HG03442 (cell line): ENCODE data around the gene RARRES2.
"Not testable (repeated sequence)": the region's sequence is repeated elsewhere in the genome, so short reads cannot be mapped to it uniquely, and the experiment has no call there.

ENCODE experiments used
- ATAC-seq: cut with Tn5 transposase; IDR thresholded peaks from one replicate; pipeline ENCODE4 v1.9.1; 2021; ENCODE audit warnings: mild to moderate bottlenecking, moderate library complexity; ENCODE audit not compliant: unreplicated experiment

The RARRES2 gene

GRCh38 chr7:150322833-150323681 lies 18.4 kb downstream of the RARRES2 start, which contains the start of the genes ACTR3C and LRRC61:
ACTR3C (minus strand) TSS chr7:150323545; CDS start chr7:150295296, 28,249 bp downstream.
LRRC61 (plus strand) TSS chr7:150323355; CDS start chr7:150336862, 13,507 bp downstream.
- peak; percentile 52 for ATAC-seq

DNA sequence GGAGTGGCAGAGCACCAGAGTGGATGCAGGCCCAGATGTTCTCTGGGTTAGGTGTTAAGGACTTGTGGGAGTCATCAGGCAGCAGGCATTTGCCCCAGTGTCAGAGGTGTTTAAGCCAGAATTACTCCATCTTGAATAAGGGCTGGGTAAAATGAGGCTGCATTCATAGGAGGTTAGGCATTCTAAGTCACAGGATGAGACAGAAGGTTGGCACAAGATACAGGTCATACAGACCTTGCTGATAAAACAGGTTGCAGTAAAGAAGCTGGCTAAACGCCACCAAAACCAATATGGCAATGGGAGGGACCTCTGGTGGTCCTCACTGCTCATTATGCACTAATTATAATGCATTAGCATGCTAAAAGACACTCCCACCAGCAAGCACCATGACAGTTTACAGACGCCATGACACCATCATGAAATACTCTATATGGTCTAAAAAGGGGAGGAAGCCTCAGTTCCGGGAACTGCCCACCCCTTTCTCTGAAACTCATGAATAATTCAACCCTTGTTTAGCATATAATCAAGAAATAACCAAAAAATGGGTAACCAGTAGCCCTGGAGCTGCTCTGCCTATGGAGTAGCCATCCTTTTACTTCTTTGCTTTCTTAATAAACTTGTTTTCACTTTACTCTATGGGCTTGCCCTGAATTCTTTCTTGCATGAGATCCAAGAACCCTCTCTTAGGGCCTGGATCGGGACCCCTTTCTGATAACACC lies 19.2 kb downstream of the RARRES2 start:
- no peak for ATAC-seq

DNA sequence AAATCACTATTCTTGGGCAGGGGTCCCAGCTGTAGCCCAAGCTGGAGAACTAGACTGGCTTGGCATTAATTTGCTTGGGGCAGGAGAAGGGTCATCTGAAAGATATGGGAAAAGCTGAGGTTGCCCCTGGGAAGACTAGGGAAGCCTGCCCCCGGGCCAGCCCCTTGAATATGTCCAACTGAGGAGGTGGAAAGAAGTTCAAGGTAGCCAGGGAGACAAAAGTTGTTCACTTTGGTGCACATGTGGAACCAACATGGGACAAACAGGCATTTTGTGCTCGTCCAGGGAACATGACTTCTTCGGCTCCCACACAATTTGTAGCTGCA lies 19.7 kb downstream of the RARRES2 start:
- no peak for ATAC-seq

DNA sequence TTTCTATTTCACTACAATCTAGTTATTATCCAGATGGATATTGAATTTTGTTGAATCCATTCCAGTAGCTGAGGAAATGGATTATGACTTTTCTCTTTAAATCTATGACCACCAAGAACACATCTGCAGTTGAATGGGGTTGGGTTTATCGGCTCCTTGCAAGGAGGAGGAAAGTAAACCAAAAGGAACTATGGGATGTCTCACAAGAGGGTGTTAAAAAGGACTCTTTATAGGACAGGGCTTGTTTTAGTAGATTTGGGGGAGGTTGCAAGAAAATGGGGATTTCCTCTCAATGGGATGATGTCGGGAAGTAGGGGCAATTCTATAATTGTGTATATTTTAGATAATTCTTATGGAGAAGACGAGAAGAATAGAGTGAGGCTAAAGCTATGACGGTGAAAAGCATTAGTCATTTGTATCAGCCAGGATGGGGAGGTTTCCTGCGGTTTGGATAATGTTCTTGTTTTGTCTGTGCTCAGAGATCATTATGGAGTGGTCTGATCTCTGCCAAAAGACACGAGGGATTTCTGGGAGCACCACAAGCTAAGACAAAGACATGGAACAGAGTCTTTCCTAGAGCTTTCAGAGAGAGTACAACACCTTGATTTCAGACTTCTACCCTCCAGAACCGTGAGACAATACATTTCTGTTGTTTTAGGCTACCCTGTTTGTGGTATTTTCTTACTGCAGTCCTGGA lies 23.5 kb downstream of the RARRES2 start:
- no peak for ATAC-seq

DNA sequence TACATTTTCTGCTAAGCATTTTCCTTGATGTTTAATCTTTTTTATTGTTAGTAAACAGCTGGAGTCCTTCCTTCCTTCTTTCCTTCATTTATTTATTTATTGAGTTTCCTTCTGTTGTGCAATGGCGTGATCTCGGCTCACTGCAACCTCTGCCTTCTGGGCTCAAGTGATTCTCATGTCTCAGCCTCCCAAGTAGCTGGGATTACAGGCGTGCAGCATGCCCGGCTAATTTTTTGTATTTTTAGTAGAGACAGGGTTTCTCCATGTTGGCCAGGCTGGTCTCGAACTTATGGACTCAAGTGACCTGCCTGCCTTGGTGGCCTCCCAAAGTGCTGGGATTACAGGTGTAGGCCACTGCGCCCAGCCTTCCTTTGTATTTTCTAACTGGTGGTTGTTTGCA lies 24.4 kb downstream of the RARRES2 start:
- not testable (repeated sequence) for ATAC-seq

GRCh38 chr7:150314639-150315239 lies 26.7 kb downstream of the RARRES2 start:
- ATAC-seq: no peak

DNA sequence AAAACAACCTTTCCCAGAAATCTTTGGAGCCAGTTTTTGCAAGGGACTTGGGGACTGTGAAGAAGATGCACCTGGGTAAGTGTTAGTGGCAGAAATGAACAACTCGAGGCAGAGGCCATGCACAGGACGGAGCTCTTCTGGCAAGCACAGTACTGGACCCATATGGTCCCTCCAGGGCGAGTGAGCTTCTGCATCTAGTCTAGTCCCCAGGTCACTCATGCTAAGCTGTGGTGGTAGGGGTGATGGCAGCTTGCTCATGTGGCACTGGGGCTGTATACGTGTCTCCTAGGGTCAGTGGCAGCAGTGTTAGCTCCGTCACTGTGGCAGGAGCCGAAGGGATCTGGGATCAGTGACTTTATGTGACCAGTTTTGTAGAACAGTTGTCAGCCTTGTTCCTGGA lies 27.6 kb downstream of the RARRES2 start:
- ATAC-seq: no peak

- no peak for ATAC-seq
These were observed 28.0 kb downstream of the RARRES2 start for GRCh38 chr7:150313367-150313809.

GRCh38 chr7:150312649-150313366 lies 28.6 kb downstream of the RARRES2 start:
- not testable (repeated sequence) for ATAC-seq

- ATAC-seq: no peak
These were observed 29.7 kb downstream of the RARRES2 start for GRCh38 chr7:150311711-150312110.

- no peak for ATAC-seq
These were observed 30.3 kb downstream of the RARRES2 start for GRCh38 chr7:150311146-150311545.

GRCh38 chr7:150308575-150308974 lies 32.9 kb downstream of the RARRES2 start:
- ATAC-seq: no peak

DNA sequence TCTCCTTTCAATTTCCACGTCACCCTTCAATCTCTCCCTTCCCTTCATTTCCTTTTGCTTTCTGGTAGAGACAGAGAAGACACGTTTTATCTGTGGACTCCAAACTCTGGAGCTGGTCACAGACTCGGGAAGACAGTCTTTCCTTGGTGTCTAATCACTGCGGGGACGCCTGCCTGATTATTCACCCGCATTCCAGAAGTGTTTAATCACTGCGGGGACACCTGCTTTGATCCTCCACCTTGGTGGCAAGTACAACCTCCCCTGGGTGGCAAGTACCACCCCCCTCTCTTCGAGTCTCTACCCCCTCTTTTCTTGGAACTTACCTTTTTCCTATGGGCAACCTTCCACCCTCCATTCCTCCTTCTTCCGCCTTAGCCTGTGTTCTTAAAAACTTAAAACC lies 33.5 kb downstream of the RARRES2 start:
- ATAC-seq: no peak

DNA sequence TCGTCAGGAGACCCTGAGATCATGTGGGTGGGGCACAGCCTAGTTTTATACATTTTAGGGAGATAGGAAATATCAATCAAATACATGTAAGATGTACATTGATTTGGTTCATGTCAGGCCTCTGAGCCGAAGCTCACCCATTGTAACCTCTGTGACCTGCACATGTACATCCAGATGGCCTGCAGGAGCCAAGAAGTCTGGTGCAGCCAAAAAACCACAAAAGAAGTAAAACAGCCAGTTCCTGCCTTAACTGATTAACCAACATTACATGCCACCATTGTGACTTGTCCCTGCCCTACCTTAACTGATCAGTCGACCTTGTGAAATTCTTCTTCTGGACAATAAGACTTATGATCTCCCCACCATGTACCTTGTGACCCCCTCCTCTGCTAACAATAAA lies 34.3 kb downstream of the RARRES2 start:
- no peak for ATAC-seq

DNA sequence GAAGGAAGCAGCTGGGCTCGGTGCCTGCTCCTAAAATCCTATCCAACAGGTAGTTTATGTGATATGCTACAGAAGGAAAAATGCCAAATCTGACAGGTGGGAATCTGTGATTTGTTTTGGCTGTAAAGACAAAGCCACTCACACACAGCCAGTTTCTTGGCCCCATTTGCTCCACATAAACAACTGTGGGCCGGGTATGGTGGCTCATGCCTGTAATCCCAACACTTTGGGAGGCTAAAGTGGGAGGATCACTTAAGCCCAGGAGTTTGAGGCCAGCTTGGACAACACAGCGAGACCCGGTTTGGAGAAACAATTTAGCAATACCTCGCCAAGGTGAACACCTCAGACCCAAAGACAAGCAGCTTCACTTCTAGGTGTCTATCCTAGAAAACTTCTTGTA lies 35.1 kb downstream of the RARRES2 start:
- ATAC-seq: not testable (repeated sequence)

GRCh38 chr7:150305903-150306284 lies 35.5 kb downstream of the RARRES2 start:
- not testable (repeated sequence) for ATAC-seq

- not testable (repeated sequence) for ATAC-seq
These were observed 36.0 kb downstream of the RARRES2 start for GRCh38 chr7:150305259-150305902.

DNA sequence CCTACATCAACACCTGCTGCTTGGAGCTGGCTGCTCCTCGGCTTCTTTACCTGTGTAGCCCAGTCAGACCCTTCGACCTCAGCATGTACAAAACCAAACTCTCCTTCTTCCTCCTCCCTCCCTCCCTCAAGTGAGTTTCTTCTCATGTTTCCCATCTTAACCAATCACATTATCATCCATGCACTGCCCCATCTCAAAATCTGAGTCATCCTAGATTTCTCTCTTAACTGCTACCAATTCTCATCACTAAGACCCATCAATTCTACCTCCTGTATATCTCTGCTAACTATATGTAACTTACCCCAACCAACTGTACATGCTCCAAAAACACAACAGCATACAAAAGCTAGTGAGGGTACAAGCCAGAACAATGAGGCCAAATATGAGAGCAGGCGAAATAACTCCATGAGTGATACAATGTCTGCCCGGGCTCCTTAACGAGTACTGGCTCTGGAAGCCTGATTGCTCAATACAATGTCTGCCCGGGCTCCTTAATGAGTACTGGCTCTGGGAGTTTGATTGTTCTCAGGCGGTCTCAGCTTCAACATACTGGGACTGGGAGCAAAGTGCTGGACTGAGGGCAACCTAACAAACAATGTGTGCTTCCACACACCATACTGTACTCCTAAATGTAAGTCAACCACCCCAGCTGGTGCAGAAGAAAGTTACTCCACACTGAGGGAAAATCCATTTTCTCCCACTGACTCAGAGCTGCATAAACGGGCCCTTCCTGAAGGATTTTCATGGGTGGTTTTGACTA lies 36.8 kb downstream of the RARRES2 start:
- not testable (repeated sequence) for ATAC-seq

DNA sequence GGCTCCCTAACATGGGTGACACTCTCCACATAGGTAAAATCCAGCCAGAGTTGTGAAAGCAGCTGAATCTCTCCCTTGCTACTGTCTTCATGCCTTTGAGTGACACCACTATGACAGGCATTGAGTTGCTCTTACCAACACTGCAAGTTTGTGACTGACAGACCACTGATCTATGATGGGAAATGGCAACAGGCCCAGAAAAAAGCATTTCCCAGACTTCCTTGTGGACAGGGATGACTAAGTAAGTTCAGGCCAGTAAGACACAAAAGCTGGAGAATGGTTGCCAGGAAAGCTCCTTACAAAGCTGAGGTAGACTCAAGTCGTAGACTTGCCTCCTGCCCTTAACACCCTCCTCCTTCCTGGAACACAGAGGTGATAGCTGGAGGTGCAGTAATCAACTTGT lies 38.5 kb downstream of the RARRES2 start:
- ATAC-seq: not testable (repeated sequence)
